Activated naive CD4-positive, alpha-beta T cell treated with anti-CD3 and anti-CD28 coated beads for 36 hours (primary cell): ENCODE measurements around the gene CLIC5. TPM values are rescaled to one million over a fixed set of nuclear protein-coding genes. Genes with fewer than 3 reads are reported as not detected.
A peak's percentile ranks its signal among the peaks of the same experiment; 100 is the strongest.

ENCODE experiments used
- CTCF ChIA-PET: fragments of 350-600 bp; sonication (Branson Sonifier 250); formaldehyde crosslinking; loops from one replicate; lab custom pipeline; 2021; ENCODE audit warnings: antibody characterized with exemption; lab: Charles Lee
- DNase-seq: peaks from one replicate; pipeline ENCODE4 v3.0.0-alpha.2; 2020
- H3K27ac Mint-ChIP-seq: one replicate; pipeline ENCODE4 v1.8.0; 2021; ENCODE audit warnings: mild to moderate bottlenecking, mixed read lengths
- H3K27me3 Mint-ChIP-seq: one replicate; pipeline ENCODE4 v1.8.0; 2021; ENCODE audit warnings: low read depth, mixed read lengths
- H3K36me3 Mint-ChIP-seq: one replicate; pipeline ENCODE4 v1.8.0; 2021; ENCODE audit warnings: low read depth, mixed read lengths
- H3K4me1 Mint-ChIP-seq: one replicate; pipeline ENCODE4 v1.8.0; 2021; ENCODE audit warnings: low read depth, mixed read lengths
- H3K4me3 Mint-ChIP-seq: one replicate; pipeline ENCODE4 v1.8.0; 2021; ENCODE audit warnings: mild to moderate bottlenecking, moderate library complexity, mixed read lengths
- H3K9me3 Mint-ChIP-seq: one replicate; pipeline ENCODE4 v1.8.0; 2021; ENCODE audit warnings: mixed read lengths
- intact Hi-C: fragments of 100-400 bp; cut with micrococcal nuclease; formaldehyde crosslinking; loops from one replicate; pipeline ENCODE4 v1.15.1; 2023
- total RNA-seq, 2 experiments: library from RNA; stranded (reverse); gene quantifications; one replicate each; pipeline ENCODE4 v1.2.3, GENCODE V29; 2021

CLIC5 gene
- total RNA-seq, 2 experiments from 2014 or later: 0.52 to 1.5 TPM

DNA sequence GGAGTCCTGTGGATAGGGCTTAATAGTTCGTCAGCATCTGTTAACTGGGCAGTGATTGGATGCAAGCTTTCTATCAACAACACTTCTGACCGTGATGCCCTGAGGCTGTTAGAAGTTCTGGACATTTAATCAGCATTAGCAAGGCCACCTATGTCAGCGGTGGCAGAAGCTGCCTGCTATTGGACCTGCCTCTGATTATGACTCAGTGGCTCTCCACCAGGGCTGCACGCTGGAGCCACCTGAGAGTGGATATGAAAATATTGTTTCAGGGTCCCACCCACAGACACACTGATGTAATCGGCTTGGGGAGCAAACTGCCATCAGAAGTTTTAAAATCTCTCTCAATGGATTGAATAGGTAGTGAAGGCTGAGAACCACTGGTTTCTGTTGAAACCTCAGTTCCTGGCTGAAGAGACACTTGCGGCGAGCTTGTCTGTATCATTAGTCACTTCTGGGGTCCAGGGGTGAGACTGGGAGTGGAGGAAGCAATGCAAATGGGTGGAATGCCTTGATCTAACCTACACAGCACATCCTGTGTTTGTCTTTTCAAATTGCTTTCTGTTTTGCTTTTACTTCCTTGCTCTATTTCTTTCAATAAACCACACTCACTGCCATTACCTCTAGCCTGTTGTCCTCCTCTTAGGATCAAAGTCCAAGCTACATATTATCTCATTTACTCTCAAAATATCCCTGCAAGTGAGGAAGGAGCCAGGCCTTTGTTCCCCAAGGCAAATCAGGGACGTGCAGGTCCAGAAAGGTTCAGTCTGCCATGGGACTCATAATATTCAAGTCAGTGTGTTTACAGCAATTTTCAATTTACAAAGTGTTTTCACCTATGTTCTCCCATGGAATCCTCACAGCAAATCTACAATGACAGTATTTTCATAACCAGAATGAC is 4.2 kb downstream of the CLIC5 start:
- Mint-ChIP-seq H3K4me1 (peaks cover 45% of the 10 kb centered on the region), H3K4me3 (no peak overlapping the region), H3K27ac (peak overlapping the region; percentile 72), H3K36me3 (no peaks in the 10 kb centered on the region), H3K9me3 (no peaks in the 10 kb centered on the region), H3K27me3 (peaks cover 6% of the 10 kb centered on the region)
- DNase-seq: peak; percentile 78
- intact Hi-C loops: loop anchor here (1.0 to 10.0 kb wide), 11 partner anchors 11 to 1077 kb away; partner anchors contain the start of gene SUPT3H
- CTCF ChIA-PET: interaction anchor here (0.7 to 1.9 kb wide), 4 partner anchors 25 to 88 kb away, joined by 3 to 7 read pairs (median 4); no protein-coding TSS in a partner anchor

DNA sequence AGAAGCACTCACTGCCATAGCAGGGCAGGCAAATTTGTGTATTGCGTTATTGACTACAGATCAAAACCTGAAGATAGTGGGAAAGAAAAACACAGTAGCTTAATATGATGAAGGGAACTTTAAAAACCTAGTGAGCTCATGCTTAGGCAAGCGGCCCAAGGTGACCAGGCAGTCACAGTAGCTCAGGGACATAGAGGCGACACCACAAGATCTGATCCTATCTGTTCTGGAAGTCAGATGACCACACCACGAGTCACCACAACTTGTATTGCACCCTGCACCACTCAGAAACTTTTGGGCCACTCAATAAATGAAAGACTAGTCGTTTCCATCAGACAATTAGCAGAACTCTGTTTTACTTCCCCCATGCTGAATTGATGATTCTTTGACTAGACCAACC is 4.9 kb downstream of the CLIC5 start:
- CTCF ChIA-PET: interaction anchor here (0.6 to 1.6 kb wide), 4 partner anchors 24 to 88 kb away, joined by 3 to 7 read pairs (median 4); no protein-coding TSS in a partner anchor
- Mint-ChIP-seq H3K4me3 (no peak overlapping the region), H3K27ac (no peak overlapping the region), H3K4me1 (peaks cover 45% of the 10 kb centered on the region), H3K9me3 (no peaks in the 10 kb centered on the region), H3K36me3 (no peaks in the 10 kb centered on the region), H3K27me3 (peaks cover 5% of the 10 kb centered on the region)
- DNase-seq: peak; percentile 23
- intact Hi-C loops: loop anchor here (1.0 to 10.0 kb wide), 11 partner anchors 12 to 1076 kb away; partner anchors contain the start of gene SUPT3H

DNA sequence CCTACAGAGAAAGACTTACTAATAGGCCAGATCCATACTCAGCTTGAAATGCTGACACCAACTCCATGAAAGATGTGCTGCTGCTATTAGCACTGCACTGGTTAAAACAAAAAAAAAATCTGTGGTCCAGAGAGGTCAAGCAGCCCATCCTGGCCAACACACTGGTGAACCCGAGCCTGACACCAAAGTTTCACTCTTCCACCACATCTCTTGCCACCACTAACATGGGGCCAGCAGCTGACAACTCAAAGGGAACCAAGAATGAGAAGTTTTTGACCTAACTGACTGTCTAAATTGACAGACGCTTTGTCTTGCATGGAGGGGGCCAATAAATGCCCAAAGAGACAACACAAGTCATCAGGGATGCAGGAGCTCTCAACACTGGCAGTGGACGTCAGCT is 5.4 kb downstream of the CLIC5 start:
- Mint-ChIP-seq H3K9me3 (no peaks in the 10 kb centered on the region), H3K4me1 (peaks cover 45% of the 10 kb centered on the region), H3K4me3 (no peak overlapping the region), H3K36me3 (no peaks in the 10 kb centered on the region), H3K27ac (no peak overlapping the region), H3K27me3 (peaks cover 5% of the 10 kb centered on the region)
- CTCF ChIA-PET: interaction anchor here (0.6 to 1.6 kb wide), 3 partner anchors 23 to 87 kb away, joined by 3 to 4 read pairs (median 3); no protein-coding TSS in a partner anchor
- DNase-seq: no peak
- intact Hi-C loops: loop anchor here (5.0 to 10.0 kb wide), 7 partner anchors 188 to 1075 kb away; no protein-coding TSS in a partner anchor

DNA sequence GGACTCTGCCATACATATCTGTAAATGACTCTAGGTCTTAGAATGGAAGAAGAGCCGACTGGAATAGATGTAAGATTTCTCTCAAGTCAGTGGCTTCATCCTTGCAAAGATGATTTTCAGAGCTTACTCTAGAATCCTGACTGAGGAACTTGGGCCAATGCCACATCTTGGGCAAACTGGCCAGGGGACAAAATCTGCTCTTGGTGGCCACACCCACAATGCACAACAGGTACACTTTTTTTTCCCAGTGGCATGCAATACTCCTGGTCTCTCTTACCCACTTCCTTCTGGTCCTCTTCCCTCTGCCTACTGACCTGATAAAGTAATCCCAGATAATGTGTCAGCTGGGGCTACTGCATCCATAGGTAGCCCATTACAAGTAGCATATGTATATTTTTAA is 13.4 kb downstream of the CLIC5 start:
- Mint-ChIP-seq H3K4me3 (no peak overlapping the region), H3K27me3 (no peaks in the 10 kb centered on the region), H3K36me3 (no peaks in the 10 kb centered on the region), H3K27ac (no peak overlapping the region), H3K4me1 (no peaks in the 10 kb centered on the region), H3K9me3 (no peaks in the 10 kb centered on the region)
- intact Hi-C loops: no loop called here
- CTCF ChIA-PET: no interaction called here
- no peak for DNase-seq

DNA sequence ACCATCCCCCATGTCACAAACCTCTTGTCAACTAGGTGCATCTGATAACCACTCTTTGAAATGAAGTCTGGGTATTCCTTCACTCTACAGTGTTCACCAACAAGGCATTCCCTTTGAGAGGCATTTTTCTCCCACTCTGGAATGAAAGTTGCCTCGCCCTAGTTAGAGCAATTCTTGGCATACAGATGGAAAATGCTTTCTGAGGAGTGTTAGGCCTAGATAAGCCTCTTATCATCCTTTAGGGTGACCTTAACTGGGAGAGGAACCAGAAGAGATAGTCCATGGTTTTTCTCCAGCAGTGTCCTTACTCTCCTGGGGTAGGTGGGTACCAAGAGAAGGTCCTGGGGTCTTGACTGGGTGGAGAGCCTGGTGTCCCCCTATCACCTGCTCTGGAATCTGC is 14.8 kb downstream of the CLIC5 start:
- no peaks in the 10 kb centered on the region for H3K27me3 Mint-ChIP-seq
- no peaks in the 10 kb centered on the region for H3K36me3 Mint-ChIP-seq
- CTCF ChIA-PET: no interaction called here
- no peak overlapping the region for H3K4me3 Mint-ChIP-seq
- H3K4me1 Mint-ChIP-seq: no peaks in the 10 kb centered on the region
- no peaks in the 10 kb centered on the region for H3K9me3 Mint-ChIP-seq
- intact Hi-C loops: no loop called here
- no peak overlapping the region for H3K27ac Mint-ChIP-seq
- DNase-seq: no peak

DNA sequence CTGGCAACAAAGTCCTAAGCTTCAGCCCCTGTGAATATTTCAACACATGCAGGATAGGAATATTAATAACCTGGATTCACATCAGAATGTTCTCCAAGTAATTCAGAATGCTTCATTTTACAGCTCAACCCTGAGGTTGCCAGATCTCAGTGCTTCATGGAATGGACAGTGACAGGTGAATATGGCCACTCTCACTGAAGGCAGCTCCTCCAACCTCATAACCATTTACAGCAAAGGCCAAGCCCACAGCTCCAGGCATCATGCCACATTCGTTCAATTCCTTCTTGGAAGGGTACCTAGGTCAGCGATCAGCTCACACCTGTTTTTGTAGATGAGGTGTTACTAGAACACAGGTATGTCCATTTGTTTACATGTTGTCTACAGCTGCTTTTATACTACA is 17.1 kb downstream of the CLIC5 start:
- H3K4me1 Mint-ChIP-seq: no peaks in the 10 kb centered on the region
- CTCF ChIA-PET: interaction anchor here (1.5 kb wide), 1 partner anchor 68 kb away, joined by 4 read pairs; no protein-coding TSS in a partner anchor
- no peak for DNase-seq
- no peaks in the 10 kb centered on the region for H3K9me3 Mint-ChIP-seq
- no peak overlapping the region for H3K27ac Mint-ChIP-seq
- intact Hi-C loops: no loop called here
- no peaks in the 10 kb centered on the region for H3K27me3 Mint-ChIP-seq
- no peaks in the 10 kb centered on the region for H3K36me3 Mint-ChIP-seq
- no peak overlapping the region for H3K4me3 Mint-ChIP-seq

DNA sequence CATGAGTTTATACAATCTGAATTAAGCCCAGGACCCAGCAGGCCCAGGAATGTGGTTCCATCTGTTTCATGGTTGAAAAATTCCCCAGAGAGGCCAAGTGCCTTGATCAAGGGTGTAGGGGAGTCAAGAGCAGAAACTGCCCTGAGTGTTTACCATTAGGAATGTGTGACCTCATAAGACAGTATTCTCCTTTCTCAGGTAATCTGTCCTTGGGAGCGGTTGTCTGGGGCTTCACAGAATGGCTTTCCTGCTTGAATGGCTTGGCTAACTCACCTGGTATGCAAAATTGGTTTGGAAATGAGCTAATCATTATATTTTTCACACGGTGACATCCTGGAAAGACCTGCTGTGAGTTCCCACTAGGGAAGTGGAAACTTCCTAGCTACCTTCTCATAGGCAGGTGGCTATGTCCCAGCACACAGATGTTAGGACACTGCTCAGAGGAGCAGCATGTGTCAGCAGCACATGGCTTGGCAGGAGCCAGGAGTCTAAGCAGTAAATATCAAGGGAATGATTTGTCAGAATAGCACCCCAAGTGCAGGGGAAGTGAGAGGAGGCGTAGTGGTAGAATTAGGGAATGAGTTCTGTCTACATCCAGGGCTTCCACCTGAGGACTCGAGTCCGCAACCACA is 17.7 kb downstream of the CLIC5 start:
- Mint-ChIP-seq H3K9me3 (no peaks in the 10 kb centered on the region), H3K4me1 (no peaks in the 10 kb centered on the region), H3K36me3 (no peaks in the 10 kb centered on the region), H3K27ac (no peak overlapping the region), H3K4me3 (no peak overlapping the region), H3K27me3 (no peaks in the 10 kb centered on the region)
- intact Hi-C loops: no loop called here
- no peak for DNase-seq
- CTCF ChIA-PET: interaction anchor here (1.5 kb wide), 1 partner anchor 68 kb away, joined by 4 read pairs; no protein-coding TSS in a partner anchor

DNA sequence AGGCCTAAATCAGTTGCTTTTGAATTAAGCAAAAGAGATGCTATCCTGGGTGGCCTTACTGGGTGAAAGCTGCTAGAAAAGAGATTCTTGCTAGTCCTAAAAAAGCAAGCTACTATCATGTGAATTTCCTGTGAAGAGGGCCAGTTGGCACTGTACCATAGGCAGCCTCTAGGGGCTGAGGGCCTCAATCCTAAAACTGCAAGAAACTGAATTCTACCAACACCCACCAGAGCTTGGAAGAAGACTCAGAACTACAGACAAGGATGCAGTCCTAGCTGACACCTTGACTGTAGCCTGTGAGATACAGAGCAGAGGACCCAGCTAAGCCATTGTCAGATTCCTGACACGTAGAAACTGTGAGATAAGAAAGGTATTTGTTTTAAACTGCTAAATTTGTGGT is 24.5 kb downstream of the CLIC5 start:
- Mint-ChIP-seq H3K9me3 (no peaks in the 10 kb centered on the region), H3K27ac (no peak overlapping the region), H3K4me3 (no peak overlapping the region), H3K27me3 (no peaks in the 10 kb centered on the region), H3K36me3 (no peaks in the 10 kb centered on the region), H3K4me1 (no peaks in the 10 kb centered on the region)
- intact Hi-C loops: no loop called here
- CTCF ChIA-PET: interaction anchor here (0.7 to 1.3 kb wide), 2 partner anchors 28 to 60 kb away, joined by 3 read pairs; no protein-coding TSS in a partner anchor
- DNase-seq: peak; percentile 11

DNA sequence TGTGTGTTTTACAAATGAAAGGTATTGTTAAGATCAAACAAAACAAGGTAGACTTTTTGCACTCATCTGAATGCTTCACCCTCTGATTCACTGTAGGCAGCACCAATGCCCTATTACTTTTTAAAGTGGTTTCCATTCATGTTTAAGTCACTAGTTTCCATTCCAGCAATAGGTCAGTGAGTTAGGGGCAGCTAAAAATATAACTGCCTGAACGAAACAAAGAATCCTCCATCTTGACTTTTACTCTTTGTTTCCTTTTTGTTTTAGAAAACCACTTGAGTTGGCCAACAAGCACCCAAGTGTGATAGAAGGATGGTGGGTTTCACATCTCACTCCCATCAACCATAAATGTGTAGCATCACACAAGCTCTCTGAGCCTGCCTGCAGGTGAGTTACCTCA is 25.5 kb downstream of the CLIC5 start:
- intact Hi-C loops: no loop called here
- Mint-ChIP-seq H3K4me1 (no peaks in the 10 kb centered on the region), H3K9me3 (peaks cover 3% of the 10 kb centered on the region), H3K27ac (no peak overlapping the region), H3K4me3 (no peak overlapping the region), H3K36me3 (no peaks in the 10 kb centered on the region), H3K27me3 (no peaks in the 10 kb centered on the region)
- no peak for DNase-seq
- CTCF ChIA-PET: interaction anchor here (0.6 kb wide), 1 partner anchor 33 kb away, joined by 3 read pairs; no protein-coding TSS in a partner anchor

DNA sequence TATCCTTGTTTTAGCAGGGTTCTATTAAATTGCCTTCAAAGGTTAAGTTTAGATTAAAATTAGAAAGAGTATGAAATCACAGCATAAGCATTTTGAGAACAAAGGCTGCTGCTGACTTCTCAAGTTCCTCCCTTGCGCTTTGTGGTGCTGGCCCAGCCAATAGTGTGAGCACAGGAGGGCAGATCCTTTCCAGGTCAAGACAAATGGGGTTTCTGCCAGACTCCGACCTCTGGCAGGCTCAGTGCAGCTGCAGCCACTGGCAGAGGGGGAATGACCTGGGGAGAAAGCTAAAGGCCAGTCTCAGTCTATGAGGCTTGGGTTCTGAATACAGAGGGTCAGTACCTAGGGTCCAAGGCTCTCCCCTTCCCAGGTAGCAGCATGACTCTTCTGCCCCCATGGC is 27.0 kb downstream of the CLIC5 start:
- DNase-seq: no peak
- intact Hi-C loops: no loop called here
- H3K36me3 Mint-ChIP-seq: no peaks in the 10 kb centered on the region
- H3K9me3 Mint-ChIP-seq: peaks cover 3% of the 10 kb centered on the region
- CTCF ChIA-PET: no interaction called here
- H3K27ac Mint-ChIP-seq: no peak overlapping the region
- no peaks in the 10 kb centered on the region for H3K4me1 Mint-ChIP-seq
- H3K27me3 Mint-ChIP-seq: no peaks in the 10 kb centered on the region
- H3K4me3 Mint-ChIP-seq: no peak overlapping the region

DNA sequence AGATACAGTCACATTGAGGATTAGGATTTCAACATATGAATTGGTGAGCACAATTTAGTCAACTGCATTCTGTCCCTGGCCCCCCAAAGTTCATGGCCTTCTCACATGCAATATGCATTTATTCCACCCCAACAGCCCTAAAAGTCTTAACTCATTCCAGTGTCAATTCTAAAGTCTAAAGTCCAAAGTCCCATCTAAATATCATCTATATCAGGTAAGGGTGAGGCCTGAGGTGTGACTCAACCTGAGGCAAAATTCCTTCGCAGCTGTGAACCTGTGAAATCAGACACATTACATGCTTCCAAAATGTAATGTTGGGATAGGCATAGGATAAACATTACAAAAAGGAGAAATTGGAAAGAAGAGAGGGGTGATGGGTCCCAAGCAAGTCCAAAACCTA is 27.8 kb downstream of the CLIC5 start:
- DNase-seq: no peak
- Mint-ChIP-seq H3K4me3 (no peak overlapping the region), H3K9me3 (peaks cover 3% of the 10 kb centered on the region), H3K27me3 (no peaks in the 10 kb centered on the region), H3K27ac (no peak overlapping the region), H3K36me3 (no peaks in the 10 kb centered on the region), H3K4me1 (no peaks in the 10 kb centered on the region)
- CTCF ChIA-PET: no interaction called here
- intact Hi-C loops: no loop called here

DNA sequence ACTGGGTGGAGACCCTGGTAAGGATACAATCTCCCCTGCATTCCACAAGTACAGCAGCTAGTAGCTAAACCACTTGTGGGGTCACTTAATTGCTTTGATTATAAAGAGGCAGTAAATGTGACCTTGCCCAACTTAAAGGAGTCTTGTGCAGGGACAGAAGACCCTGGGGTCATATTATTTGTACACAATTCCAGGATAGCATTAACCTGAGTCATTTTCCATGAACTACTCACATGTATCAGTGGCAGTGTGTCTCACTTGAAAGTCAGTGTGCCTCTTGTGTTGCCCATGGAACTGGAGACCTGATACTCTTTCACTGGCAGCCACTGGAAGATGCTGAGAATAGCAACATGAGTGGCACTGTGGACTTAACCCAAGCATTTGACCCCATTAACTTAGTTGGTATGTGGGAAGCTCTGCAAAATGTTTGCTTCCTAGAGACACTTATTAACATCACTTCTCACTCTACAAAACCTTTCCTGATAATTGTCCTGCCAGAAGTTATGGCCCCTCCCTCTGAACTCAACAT is 28.9 kb downstream of the CLIC5 start:
- CTCF ChIA-PET: interaction anchor here (0.6 to 0.8 kb wide), 2 partner anchors 24 to 1331 kb away, joined by 3 read pairs; no protein-coding TSS in a partner anchor
- Mint-ChIP-seq H3K4me3 (no peak overlapping the region), H3K27me3 (no peaks in the 10 kb centered on the region), H3K36me3 (no peaks in the 10 kb centered on the region), H3K9me3 (peaks cover 3% of the 10 kb centered on the region), H3K27ac (no peak overlapping the region), H3K4me1 (no peaks in the 10 kb centered on the region)
- intact Hi-C loops: no loop called here
- DNase-seq: no peak
